ENCODE measurements around the gene MISP3. TPM values are rescaled to one million over a fixed set of nuclear protein-coding genes. Genes with fewer than 3 reads are reported as not detected.
"Not testable (repeated sequence)": the region's sequence is repeated elsewhere in the genome, so short reads cannot be mapped to it uniquely, and the experiment has no call there.

MISP3 gene
- total and polyA plus RNA-seq, 2 experiments from 2014 or later = 1.9 to 2.4 TPM

GRCh38 chr19:14026652-14027192 lies 45.9 kb upstream of the MISP3 start:
- peaks cover 14% of the 10 kb centered on the region for H3K27me3 Mint-ChIP-seq (ENCODE audit: insufficient read depth, low read depth, poor library complexity)
- not testable (repeated sequence) for H3K4me3 Mint-ChIP-seq; H3K79me2 ChIP-seq (replicated peaks; ENCODE audit: insufficient read depth); H3K4me3 ChIP-seq; H3K27me3 ChIP-seq (ENCODE audit: insufficient read depth); H4K20me1 ChIP-seq (replicated peaks; ENCODE audit: insufficient read depth); H3K36me3 ChIP-seq (ENCODE audit: insufficient read depth); H3K9me3 Mint-ChIP-seq; H3F3A ChIP-seq (replicated peaks; ENCODE audit: low read depth); H3K36me3 Mint-ChIP-seq (ENCODE audit: low read depth); H3K4me1 ChIP-seq (ENCODE audit: insufficient read depth); H2AFZ ChIP-seq; H3K27ac ChIP-seq (ENCODE audit: low read depth); H3K4me2 ChIP-seq; H3K27ac Mint-ChIP-seq; H3K4me1 Mint-ChIP-seq; ATAC-seq; DNase-seq (ENCODE audit: low spot score); H3K9me2 ChIP-seq (ENCODE audit: insufficient read depth)

- H3K36me3 Mint-ChIP-seq (ENCODE audit: low read depth) = no peaks in the 10 kb centered on the region
- peaks cover 4% of the 10 kb centered on the region; the same call in 1 of the 2 replicates for H3K4me1 ChIP-seq (ENCODE audit: insufficient read depth)
- no peaks in the 10 kb centered on the region for H3K9me2 ChIP-seq (ENCODE audit: insufficient read depth)
- no peak for ATAC-seq
- DNase-seq (ENCODE audit: low spot score) = no peak
- H2AFZ ChIP-seq = no peak within 1 kb of the TSS
- no peak within 1 kb of the TSS for H3K4me3 ChIP-seq
- H3F3A ChIP-seq (replicated peaks; ENCODE audit: low read depth) = peaks cover 3% of the 10 kb centered on the region; the same call in 1 of the 2 replicates
- peaks cover 10% of the 10 kb centered on the region; the same call in 1 of the 2 replicates for H3K27me3 ChIP-seq (ENCODE audit: insufficient read depth)
- H3K4me2 ChIP-seq = no peak within 1 kb of the TSS
- H3K27ac Mint-ChIP-seq = no peak within 1 kb of the TSS
- H3K27me3 Mint-ChIP-seq (ENCODE audit: insufficient read depth, low read depth, poor library complexity) = peaks cover 13% of the 10 kb centered on the region
- H3K9me3 Mint-ChIP-seq = no peaks in the 10 kb centered on the region
- no peak within 1 kb of the TSS for H3K4me3 Mint-ChIP-seq
- H3K36me3 ChIP-seq (ENCODE audit: insufficient read depth) = no peaks in the 10 kb centered on the region
- no peaks in the 10 kb centered on the region for H4K20me1 ChIP-seq (replicated peaks; ENCODE audit: insufficient read depth)
- H3K79me2 ChIP-seq (replicated peaks; ENCODE audit: insufficient read depth) = no peaks in the 10 kb centered on the region
- peaks cover 8% of the 10 kb centered on the region; the same call in 2 of the 3 replicates for H3K4me1 Mint-ChIP-seq
- no peak within 1 kb of the TSS for H3K27ac ChIP-seq (ENCODE audit: low read depth)
- TF ChIP-seq NANOG (IDR thresholded peaks at IDR 0.05; ENCODE audit: borderline replicate concordance) = no peak
- TF ChIP-seq ZNF462 (CRISPR knock-in tag; IDR thresholded peaks at IDR 0.05) = no peak
- TF ChIP-seq STAT1 (IDR thresholded peaks at IDR 0.05; ENCODE audit: unreplicated experiment) = no peak
- TF ChIP-seq ZNF114 (CRISPR knock-in tag; IDR thresholded peaks at IDR 0.05) = no peak
These were observed 44.6 kb upstream of the MISP3 start, which contains the start of gene RLN3 for GRCh38 chr19:14027856-14028450. RLN3 (plus strand) TSS chr19:14028148; CDS start chr19:14028205, 57 bp downstream.

Measured in GM23338 (cell line).